ENCODE results near the gene ANO10.

The ANO10 gene

DNA sequence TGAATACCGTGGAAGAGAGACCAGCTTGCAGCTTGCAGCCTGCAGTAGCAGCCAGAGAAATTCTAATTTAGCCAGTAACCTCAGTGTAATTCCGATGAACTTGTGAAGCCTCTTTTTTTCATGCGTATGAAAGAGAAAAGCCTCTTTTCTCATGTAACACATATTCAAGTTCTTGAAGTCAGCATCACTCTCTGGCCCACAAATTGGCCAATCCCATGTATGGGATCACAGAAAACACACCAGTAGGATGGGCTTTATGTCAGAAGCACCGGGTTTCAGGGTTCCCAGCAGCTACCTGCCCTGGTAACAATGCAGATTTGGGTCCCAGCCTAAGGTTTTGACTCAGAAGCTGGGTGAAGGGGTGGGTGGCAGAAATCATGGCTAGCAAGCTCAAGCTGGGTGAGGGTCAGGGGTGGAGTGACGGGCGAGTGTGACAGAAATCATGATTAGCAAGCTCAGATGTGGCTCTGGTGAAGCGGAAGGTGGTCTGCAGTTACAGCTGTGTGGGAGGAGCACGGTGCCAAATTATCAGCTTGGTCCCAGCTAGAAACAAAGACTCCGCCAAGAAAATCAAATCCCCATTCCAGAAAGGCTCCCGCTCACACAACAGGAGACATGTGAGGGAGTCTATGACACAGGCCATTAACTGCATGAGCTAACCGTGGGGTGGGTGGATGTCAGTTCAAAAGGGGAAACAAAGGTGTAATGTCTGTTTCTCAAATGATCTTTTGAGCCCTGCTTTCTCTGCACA, 248.8 kb downstream of the ANO10 start:
- Histone ChIP-seq H3K27me3 (ENCODE audit: control insufficient read depth in 1 of 2, insufficient read depth in 2 of 2, low read length in 2 of 2) (no peaks in the 10 kb centered on the region), H3K27ac (ENCODE audit: low read length) (no peak overlapping the region), H3K9ac (ENCODE audit: low read length in 2 of 2) (no peak overlapping the region), H3K4me3 (ENCODE audit: low read length in 2 of 2) (no peak overlapping the region), H3K9me3 (ENCODE audit: control insufficient read depth in 2 of 2, low read length in 2 of 2) (no peaks in the 10 kb centered on the region), H3K4me1 (ENCODE audit: control insufficient read depth, insufficient read depth, low read length) (peaks cover 10% of the 10 kb centered on the region), H3K36me3 (ENCODE audit: control insufficient read depth in 2 of 2, insufficient read depth in 2 of 2, low read length in 2 of 2) (no peaks in the 10 kb centered on the region)

DNA sequence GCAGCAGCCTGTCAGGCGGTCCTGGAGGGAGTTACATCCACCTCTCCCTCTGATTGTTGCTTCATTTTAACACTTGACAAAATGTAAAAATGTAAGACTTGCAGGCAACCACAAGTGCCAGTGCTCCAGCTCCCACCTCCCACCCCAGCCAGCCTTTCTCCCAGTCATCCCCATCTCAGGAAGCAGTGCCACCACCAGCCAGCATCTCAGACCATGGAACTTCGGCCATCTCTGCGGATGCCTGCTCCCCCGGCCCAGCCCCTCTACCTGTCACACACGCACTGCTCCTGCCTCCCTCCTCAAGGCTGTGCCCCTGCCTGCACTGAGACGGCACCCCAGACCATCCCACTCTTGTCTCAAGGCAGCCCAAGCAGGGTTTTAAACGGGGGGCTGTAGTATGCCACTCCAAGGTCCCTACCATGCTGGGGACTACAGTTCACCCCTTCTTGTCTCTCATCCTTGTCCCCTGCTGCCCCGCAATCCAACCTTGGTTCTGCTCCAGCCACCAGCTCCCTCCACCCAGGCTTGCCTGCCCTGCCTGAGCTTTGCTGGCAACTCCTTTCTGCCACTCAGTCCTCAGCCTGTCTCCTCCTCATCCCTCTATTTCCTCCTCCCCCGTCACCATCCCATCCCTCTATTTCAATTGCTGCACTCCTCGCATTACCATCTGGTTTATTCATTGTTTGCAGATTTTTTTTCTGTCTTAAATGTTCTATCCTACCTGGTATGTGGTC, 249.6 kb downstream of the ANO10 start:
- H3K36me3 ChIP-seq (ENCODE audit: control insufficient read depth in 2 of 2, insufficient read depth in 2 of 2, low read length in 2 of 2) = no peaks in the 10 kb centered on the region
- H3K4me3 ChIP-seq (ENCODE audit: low read length in 2 of 2) = no peak overlapping the region

DNA sequence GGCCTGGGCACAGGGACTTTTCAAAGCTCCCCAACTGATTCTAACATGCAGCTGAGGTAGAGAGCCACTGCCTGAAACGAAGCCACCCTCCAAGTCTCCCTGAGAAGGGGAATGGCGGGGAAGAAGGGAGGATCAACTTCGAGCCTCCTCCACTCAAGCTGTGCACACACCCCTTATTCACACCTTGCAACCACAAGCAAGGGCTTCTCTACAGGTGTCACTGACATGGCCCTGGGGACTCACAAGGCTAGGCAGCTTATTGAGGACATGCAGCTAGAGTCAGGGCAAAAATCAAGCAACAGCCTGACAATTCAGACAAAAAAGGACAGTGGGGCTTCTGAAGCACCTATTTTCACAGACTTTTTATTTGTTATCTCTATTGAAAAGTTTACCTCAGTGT, 250.3 kb downstream of the ANO10 start:
- Histone ChIP-seq H3K27me3 (ENCODE audit: control insufficient read depth in 1 of 2, insufficient read depth in 2 of 2, low read length in 2 of 2) (no peaks in the 10 kb centered on the region), H3K4me1 (ENCODE audit: control insufficient read depth, insufficient read depth, low read length) (peaks cover 9% of the 10 kb centered on the region), H3K4me3 (ENCODE audit: low read length in 2 of 2) (no peak overlapping the region), H3K9me3 (ENCODE audit: control insufficient read depth in 2 of 2, low read length in 2 of 2) (no peaks in the 10 kb centered on the region), H3K9ac (ENCODE audit: low read length in 2 of 2) (no peak overlapping the region), H3K27ac (ENCODE audit: low read length) (no peak overlapping the region), H3K36me3 (ENCODE audit: control insufficient read depth in 2 of 2, insufficient read depth in 2 of 2, low read length in 2 of 2) (no peaks in the 10 kb centered on the region)

More for the DNA sequence above, 249.6 kb downstream of the ANO10 start:
- peaks cover 4% of the 10 kb centered on the region for H3K4me1 ChIP-seq (ENCODE audit: control insufficient read depth, insufficient read depth, low read length)
- H3K9me3 ChIP-seq (ENCODE audit: control insufficient read depth in 2 of 2, low read length in 2 of 2) = no peaks in the 10 kb centered on the region
- no peak overlapping the region for H3K27ac ChIP-seq (ENCODE audit: low read length)
- H3K9ac ChIP-seq (ENCODE audit: low read length in 2 of 2) = no peak overlapping the region
- H3K27me3 ChIP-seq (ENCODE audit: control insufficient read depth in 1 of 2, insufficient read depth in 2 of 2, low read length in 2 of 2) = no peaks in the 10 kb centered on the region

DNA sequence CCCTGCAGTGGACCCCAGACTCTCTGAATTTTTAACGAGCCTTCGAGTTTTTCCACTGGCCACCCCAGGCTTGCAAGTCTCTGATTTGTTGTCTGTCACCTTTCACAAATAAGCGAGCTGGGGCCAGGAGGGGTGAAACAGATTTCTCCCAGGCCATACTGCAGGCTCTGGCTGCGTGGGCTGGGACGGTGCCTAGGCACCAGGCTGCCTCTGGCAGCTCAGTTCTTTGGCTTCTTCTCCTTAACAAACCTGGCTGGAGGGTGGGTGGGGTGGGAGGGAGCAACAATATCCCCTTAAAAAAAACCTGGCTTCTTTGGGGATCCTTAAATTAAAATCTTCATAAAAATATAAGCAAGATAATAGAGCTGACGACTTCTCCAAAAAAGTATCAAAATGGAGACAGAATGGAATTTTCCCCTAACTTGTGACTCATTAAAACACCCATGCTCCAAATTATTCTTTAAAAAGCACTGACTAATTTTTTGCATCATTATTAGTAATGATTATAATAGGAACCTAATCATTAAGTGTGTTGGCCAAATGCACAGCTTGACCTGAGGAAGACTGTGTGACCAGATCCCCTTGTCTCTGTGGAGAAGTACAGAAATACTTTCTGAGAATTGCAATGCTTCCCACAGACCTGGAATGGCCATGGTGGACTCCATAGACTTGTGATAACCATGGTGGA, 251.4 kb downstream of the ANO10 start:
- Histone ChIP-seq H3K27me3 (ENCODE audit: control insufficient read depth in 1 of 2, insufficient read depth in 2 of 2, low read length in 2 of 2) (no peaks in the 10 kb centered on the region), H3K4me1 (ENCODE audit: control insufficient read depth, insufficient read depth, low read length) (peaks cover 12% of the 10 kb centered on the region), H3K36me3 (ENCODE audit: control insufficient read depth in 2 of 2, insufficient read depth in 2 of 2, low read length in 2 of 2) (no peaks in the 10 kb centered on the region), H3K9ac (ENCODE audit: low read length in 2 of 2) (no peak overlapping the region), H3K4me3 (ENCODE audit: low read length in 2 of 2) (no peak overlapping the region), H3K9me3 (ENCODE audit: control insufficient read depth in 2 of 2, low read length in 2 of 2) (no peaks in the 10 kb centered on the region), H3K27ac (ENCODE audit: low read length) (no peak overlapping the region)

DNA sequence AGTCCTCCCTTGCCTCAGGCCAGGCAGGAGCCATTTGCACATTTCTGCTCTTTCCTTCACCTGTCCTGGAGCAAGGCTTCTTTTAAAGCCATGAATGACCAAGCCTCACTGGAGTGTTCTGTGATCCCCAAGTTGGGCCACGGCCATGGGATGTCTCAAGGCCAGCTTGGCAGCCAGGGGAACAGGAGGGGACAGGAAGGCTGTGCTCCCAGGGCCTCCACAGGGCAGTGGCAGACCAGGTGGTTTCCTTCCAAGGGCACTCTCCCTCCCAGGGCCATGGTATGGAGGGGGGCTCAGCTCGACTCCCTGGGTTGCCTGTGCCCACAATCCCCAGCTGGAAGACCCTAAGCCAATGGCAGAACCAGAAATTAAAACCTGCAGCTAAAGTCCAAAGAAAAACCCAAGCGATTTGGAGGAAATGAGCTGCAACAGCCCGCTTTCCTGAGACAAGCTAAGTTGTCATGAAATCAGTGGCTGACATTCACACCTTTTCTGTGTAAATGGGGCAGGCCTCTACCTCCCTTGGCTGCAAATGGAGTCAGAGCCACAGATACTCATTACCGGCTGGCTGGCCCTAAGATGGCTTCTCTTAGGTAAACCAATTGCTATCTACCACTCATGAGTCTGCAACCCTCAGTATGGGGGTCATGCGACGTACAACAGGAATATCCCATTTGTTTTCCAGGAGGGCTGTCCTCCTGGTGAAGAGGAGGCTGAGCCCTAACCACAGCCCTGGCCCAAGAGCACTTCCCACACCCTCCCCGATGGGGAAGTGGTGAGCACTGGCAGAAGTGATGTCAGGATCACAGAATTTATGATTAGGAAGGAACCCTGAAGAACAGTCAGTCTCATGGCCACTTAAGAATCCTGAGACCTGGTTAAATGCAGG, 252.2 kb downstream of the ANO10 start:
- Histone ChIP-seq H3K27me3 (ENCODE audit: control insufficient read depth in 1 of 2, insufficient read depth in 2 of 2, low read length in 2 of 2) (no peaks in the 10 kb centered on the region), H3K4me1 (ENCODE audit: control insufficient read depth, insufficient read depth, low read length) (peaks cover 11% of the 10 kb centered on the region), H3K4me3 (ENCODE audit: low read length in 2 of 2) (no peak overlapping the region), H3K36me3 (ENCODE audit: control insufficient read depth in 2 of 2, insufficient read depth in 2 of 2, low read length in 2 of 2) (no peaks in the 10 kb centered on the region), H3K9me3 (ENCODE audit: control insufficient read depth in 2 of 2, low read length in 2 of 2) (no peaks in the 10 kb centered on the region), H3K9ac (ENCODE audit: low read length in 2 of 2) (no peak overlapping the region), H3K27ac (ENCODE audit: low read length) (no peak overlapping the region)

DNA sequence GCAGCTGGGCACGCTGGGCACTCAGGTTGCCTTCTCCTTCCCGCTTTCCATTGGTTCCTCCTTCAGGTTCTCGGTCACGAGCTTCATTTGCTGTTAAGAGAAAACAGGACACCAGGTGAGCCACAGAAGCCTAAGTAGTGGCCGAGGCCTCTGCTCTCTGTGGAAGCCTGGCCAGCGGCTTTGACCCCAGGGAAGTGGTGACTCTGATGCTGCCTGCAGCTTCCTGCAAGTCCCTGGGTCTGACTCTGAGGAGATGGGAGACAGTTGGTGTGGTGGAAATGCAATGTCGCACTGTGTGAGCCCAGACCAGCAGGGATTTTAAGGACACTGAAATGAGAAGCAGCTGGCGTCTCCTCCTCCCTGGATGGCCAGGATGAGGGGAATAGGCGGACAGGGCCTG, 254.9 kb downstream of the ANO10 start:
- H3K36me3 ChIP-seq (ENCODE audit: control insufficient read depth in 2 of 2, insufficient read depth in 2 of 2, low read length in 2 of 2) = no peaks in the 10 kb centered on the region
- no peak overlapping the region for H3K27ac ChIP-seq (ENCODE audit: low read length)
- no peaks in the 10 kb centered on the region for H3K9me3 ChIP-seq (ENCODE audit: control insufficient read depth in 2 of 2, low read length in 2 of 2)
- no peaks in the 10 kb centered on the region for H3K27me3 ChIP-seq (ENCODE audit: control insufficient read depth in 1 of 2, insufficient read depth in 2 of 2, low read length in 2 of 2)
- no peak overlapping the region for H3K9ac ChIP-seq (ENCODE audit: low read length in 2 of 2)
- no peak overlapping the region for H3K4me3 ChIP-seq (ENCODE audit: low read length in 2 of 2)
- peaks cover 16% of the 10 kb centered on the region for H3K4me1 ChIP-seq (ENCODE audit: control insufficient read depth, insufficient read depth, low read length)

DNA sequence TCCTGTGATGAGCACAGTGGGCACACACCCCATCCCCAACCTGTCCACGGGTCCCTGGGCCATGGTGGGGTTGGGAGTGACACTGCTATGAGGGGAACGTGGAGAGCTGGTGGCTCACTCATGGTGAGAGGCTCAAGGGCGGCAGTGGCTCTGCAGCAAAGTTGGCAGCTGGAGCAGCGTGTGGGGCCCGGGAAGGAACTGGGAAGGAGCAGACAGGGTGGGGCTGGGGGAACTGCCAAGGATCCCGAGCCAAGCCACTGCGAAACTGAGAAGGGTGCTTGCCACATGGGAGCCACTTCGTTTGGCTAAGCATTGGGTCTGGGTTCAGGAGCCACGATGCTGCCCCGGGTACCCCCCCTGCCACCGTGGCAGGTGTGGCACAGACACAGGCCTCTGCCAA, 255.3 kb downstream of the ANO10 start:
- H3K36me3 ChIP-seq (ENCODE audit: control insufficient read depth in 2 of 2, insufficient read depth in 2 of 2, low read length in 2 of 2) = no peaks in the 10 kb centered on the region
- no peak overlapping the region for H3K27ac ChIP-seq (ENCODE audit: low read length)
- no peaks in the 10 kb centered on the region for H3K9me3 ChIP-seq (ENCODE audit: control insufficient read depth in 2 of 2, low read length in 2 of 2)
- H3K4me1 ChIP-seq (ENCODE audit: control insufficient read depth, insufficient read depth, low read length) = peaks cover 16% of the 10 kb centered on the region
- H3K9ac ChIP-seq (ENCODE audit: low read length in 2 of 2) = no peak overlapping the region
- H3K4me3 ChIP-seq (ENCODE audit: low read length in 2 of 2) = no peak overlapping the region
- H3K27me3 ChIP-seq (ENCODE audit: control insufficient read depth in 1 of 2, insufficient read depth in 2 of 2, low read length in 2 of 2) = no peaks in the 10 kb centered on the region

DNA sequence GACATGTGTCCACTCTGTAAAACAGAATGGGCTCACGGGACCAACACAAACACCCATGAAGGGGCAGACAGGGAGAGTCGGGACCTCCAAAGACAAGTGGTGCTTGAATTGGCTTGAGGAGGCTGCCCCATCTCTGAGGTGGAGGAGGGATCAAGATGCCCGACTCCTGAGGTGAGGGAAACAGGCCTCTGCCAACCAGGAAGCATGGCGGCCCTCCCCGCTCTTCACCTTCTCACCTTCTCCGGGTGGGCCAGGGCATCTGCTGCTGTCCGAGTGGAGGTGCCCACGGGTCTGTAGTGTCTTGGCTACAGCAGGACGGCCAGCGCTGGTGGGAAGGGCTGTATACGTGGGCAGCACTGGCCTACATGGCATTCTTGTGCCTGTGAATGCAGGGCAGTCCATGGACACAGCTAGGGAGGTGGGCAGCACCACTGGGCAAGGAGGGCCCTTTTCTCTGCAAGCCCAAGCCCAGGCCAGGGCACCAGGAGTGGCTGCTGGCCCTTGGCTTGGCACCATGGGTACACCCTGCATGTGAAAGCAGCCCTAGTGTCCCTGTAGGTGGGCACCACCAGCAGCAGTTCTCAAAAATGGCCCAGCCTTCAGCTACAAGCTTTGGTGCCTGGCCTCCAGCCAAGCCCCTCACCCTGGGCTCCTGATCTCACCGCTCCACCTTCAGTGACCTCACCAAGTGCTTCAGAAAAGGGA, 256.1 kb downstream of the ANO10 start:
- Histone ChIP-seq H3K9me3 (ENCODE audit: control insufficient read depth in 2 of 2, low read length in 2 of 2) (no peaks in the 10 kb centered on the region), H3K27me3 (ENCODE audit: control insufficient read depth in 1 of 2, insufficient read depth in 2 of 2, low read length in 2 of 2) (no peaks in the 10 kb centered on the region), H3K4me3 (ENCODE audit: low read length in 2 of 2) (no peak overlapping the region), H3K36me3 (ENCODE audit: control insufficient read depth in 2 of 2, insufficient read depth in 2 of 2, low read length in 2 of 2) (no peaks in the 10 kb centered on the region), H3K4me1 (ENCODE audit: control insufficient read depth, insufficient read depth, low read length) (peaks cover 20% of the 10 kb centered on the region), H3K27ac (ENCODE audit: low read length) (no peak overlapping the region), H3K9ac (ENCODE audit: low read length in 2 of 2) (no peak overlapping the region)

DNA sequence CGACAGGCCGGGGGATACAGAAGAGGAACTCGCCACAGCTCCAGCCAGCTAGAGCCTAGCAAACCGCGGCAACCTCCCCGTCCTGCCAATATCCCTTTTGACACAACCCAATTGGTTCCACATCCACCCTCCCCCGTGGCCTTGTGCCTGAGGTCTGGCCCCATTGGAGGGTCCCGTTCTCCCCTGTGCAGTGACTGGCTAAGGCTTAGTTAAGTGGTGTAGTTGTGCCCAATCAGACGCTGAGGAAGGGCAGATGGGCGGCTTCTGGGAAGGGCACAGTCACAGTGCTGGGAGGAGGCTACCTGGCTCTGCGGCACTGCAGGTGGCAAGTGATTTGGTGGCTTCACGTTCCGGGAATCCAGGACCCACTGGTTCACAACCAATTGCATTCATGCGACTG, 256.9 kb downstream of the ANO10 start:
- H3K27ac ChIP-seq (ENCODE audit: low read length) = no peak overlapping the region
- no peaks in the 10 kb centered on the region for H3K9me3 ChIP-seq (ENCODE audit: control insufficient read depth in 2 of 2, low read length in 2 of 2)
- H3K4me3 ChIP-seq (ENCODE audit: low read length in 2 of 2) = no peak overlapping the region
- H3K9ac ChIP-seq (ENCODE audit: low read length in 2 of 2) = no peak overlapping the region
- peaks cover 20% of the 10 kb centered on the region for H3K4me1 ChIP-seq (ENCODE audit: control insufficient read depth, insufficient read depth, low read length)
- H3K27me3 ChIP-seq (ENCODE audit: control insufficient read depth in 1 of 2, insufficient read depth in 2 of 2, low read length in 2 of 2) = no peaks in the 10 kb centered on the region
- no peaks in the 10 kb centered on the region for H3K36me3 ChIP-seq (ENCODE audit: control insufficient read depth in 2 of 2, insufficient read depth in 2 of 2, low read length in 2 of 2)

DNA sequence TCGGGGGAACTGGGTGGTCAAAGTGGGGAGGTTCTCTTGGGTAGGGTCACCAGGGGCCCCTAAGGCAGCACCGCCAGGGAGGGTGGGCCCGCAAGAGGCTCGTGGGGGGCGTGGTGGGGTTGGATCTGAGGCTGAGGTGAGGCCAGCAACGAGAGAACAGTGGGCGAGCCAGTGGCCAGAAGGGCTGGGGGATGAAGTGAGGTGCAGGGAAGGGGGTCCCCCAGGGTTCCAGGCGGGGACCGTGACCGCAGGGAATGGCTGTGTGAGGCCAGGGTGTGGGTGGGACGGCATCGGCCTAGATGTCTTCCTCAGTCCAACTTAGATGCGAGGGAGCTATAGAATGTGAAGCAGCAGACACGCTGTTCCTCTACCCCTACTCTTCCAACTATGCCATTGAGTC, 257.3 kb downstream of the ANO10 start:
- H3K4me1 ChIP-seq (ENCODE audit: control insufficient read depth, insufficient read depth, low read length) = peaks cover 20% of the 10 kb centered on the region
- H3K9ac ChIP-seq (ENCODE audit: low read length in 2 of 2) = no peak overlapping the region
- no peaks in the 10 kb centered on the region for H3K36me3 ChIP-seq (ENCODE audit: control insufficient read depth in 2 of 2, insufficient read depth in 2 of 2, low read length in 2 of 2)
- H3K27ac ChIP-seq (ENCODE audit: low read length) = no peak overlapping the region
- H3K4me3 ChIP-seq (ENCODE audit: low read length in 2 of 2) = no peak overlapping the region
- no peaks in the 10 kb centered on the region for H3K27me3 ChIP-seq (ENCODE audit: control insufficient read depth in 1 of 2, insufficient read depth in 2 of 2, low read length in 2 of 2)
- H3K9me3 ChIP-seq (ENCODE audit: control insufficient read depth in 2 of 2, low read length in 2 of 2) = no peaks in the 10 kb centered on the region

Data from stomach smooth muscle (tissue), 2 donors.